ENCODE data around the gene TNRC6C. TPM values are rescaled to one million over a fixed set of nuclear protein-coding genes. Genes with fewer than 3 reads are reported as not detected.

Gene TNRC6C
- total and polyA plus RNA-seq, 9 of the 15 experiments (the other 6 are each of a cell fraction or from before 2014, with no cell fraction given) = 0.20 to 4.9 (median 2.3) TPM

- peak in 1 of 2 experiments; percentile 22; a peak in 1 of 4 replicates for TF ChIP-seq MLLT1 (IDR thresholded peaks at IDR 0.05)
- TF ChIP-seq GTF2A2 (tag; IDR thresholded peaks at IDR 0.05) = no peak
- TF ChIP-seq ZNF583 (CRISPR knock-in tag; IDR thresholded peaks at IDR 0.05) = no peak
- TF ChIP-seq PRMT5 (CRISPR knock-in tag; IDR thresholded peaks at IDR 0.05) = no peak
- no peak for TF ChIP-seq PHF20 (IDR thresholded peaks at IDR 0.05; ENCODE audit: partially characterized antibody)
- TF ChIP-seq RBFOX2 (IDR thresholded peaks at IDR 0.05; ENCODE audit: low read depth, low read length) = peak; percentile 78
- TF ChIP-seq POU5F1 (IDR thresholded peaks at IDR 0.05; ENCODE audit: borderline replicate concordance, low read depth, low read length, partially characterized antibody) = no peak
- no peak for TF ChIP-seq REST (IDR thresholded peaks at IDR 0.05; ENCODE audit: borderline replicate concordance)
- peak; percentile 15; the same call in 1 of the 2 replicates for TF ChIP-seq REST (CRISPR knock-in tag; IDR thresholded peaks at IDR 0.05; ENCODE audit: low read depth)
- no peak for TF ChIP-seq CUX1 (CRISPR knock-in tag; IDR thresholded peaks at IDR 0.05)
Measured at GRCh38 chr17:78127888-78128550, 169.5 kb downstream of the TNRC6C start (continued).
